H1 (cell line): ENCODE results near the gene MRPL20. TPM values are rescaled to one million over a fixed set of nuclear protein-coding genes. Genes with fewer than 3 reads are reported as not detected.

Experiments used
- CHD1 ChIP-seq: IDR thresholded peaks from 2 replicates; pipeline ENCODE4 v1.6.1; 2012; ENCODE audit warnings: low read depth, low read length, improper control_type of control experiment
- CHD7 ChIP-seq: fragments of 300-600 bp; sonication (generic); IDR thresholded peaks from 2 replicates; pipeline ENCODE4 v1.7.1; 2012; ENCODE audit warnings: low read length, moderate library complexity, mild to moderate bottlenecking, inconsistent platforms; ENCODE audit not compliant: insufficient replicate concordance
- EGR1 ChIP-seq: IDR thresholded peaks from 2 replicates; pipeline ENCODE4 v1.6.1; 2011; ENCODE audit warnings: low read depth, low read length, borderline replicate concordance
- HDAC6 ChIP-seq: IDR thresholded peaks from one replicate; pipeline ENCODE4 v1.7.1; 2012; ENCODE audit warnings: low read depth, mild to moderate bottlenecking, inconsistent platforms, low read length, moderate library complexity
- NANOG ChIP-seq: IDR thresholded peaks from 2 replicates; pipeline ENCODE4 v1.6.1; 2011; ENCODE audit warnings: low read length, low read depth, mild to moderate bottlenecking, inconsistent platforms; ENCODE audit not compliant: insufficient read depth, poor library complexity, severe bottlenecking
- RNF2 ChIP-seq: fragments of 200-900, 300-1000 bp; sonication (generic); IDR thresholded peaks from 2 replicates; pipeline ENCODE4 v1.7.1; 2016; ENCODE audit warnings: borderline replicate concordance, low read depth, mild to moderate bottlenecking, antibody characterized with exemption, low read length; ENCODE audit not compliant: poor library complexity, severe bottlenecking; ENCODE audit errors: missing control alignments
- SIN3A ChIP-seq, 2 experiments: IDR thresholded peaks in 1 of 2; conservative IDR thresholded peaks in 1 of 2; 2 replicates each; pipeline ENCODE4 v1.6.1; 2011 to 2012; ENCODE audit warnings: low read length in 2 of 2, improper control_type of control experiment in 1 of 2, low read depth in 1 of 2, mild to moderate bottlenecking in 1 of 2
- SP4 ChIP-seq: IDR thresholded peaks from 2 replicates; pipeline ENCODE4 v1.6.1; 2012; ENCODE audit warnings: low read length, inconsistent platforms
- YY1 ChIP-seq: IDR thresholded peaks from 2 replicates; pipeline ENCODE4 v1.6.1; 2011; ENCODE audit warnings: low read depth, mild to moderate bottlenecking, low read length
- polyA plus RNA-seq, 7 experiments: library from polyadenylated mRNA; depleted of rRNA in 3 of 7; stranded (reverse) in 5 of 7; unstranded in 2 of 7; fragments of >200 nt in 5 of 7; fragments of 200-250 nt in 2 of 7; gene quantifications; 1 replicate in 5 of 7; 2 replicates in 1 of 7; 4 replicates in 1 of 7; pipeline versions ENCODE4 v1.2.1 to v1.2.3, GENCODE V29; 2011 to 2013; ENCODE audit warnings: missing spikeins in 2 of 7, mixed read lengths in 2 of 7
- total RNA-seq: library from RNA; stranded (reverse); fragmentation: NEBNext Ultra II Directional; extraction: Animal tissue kit (Norgen Biotek cat#: 25700); gene quantifications from 2 replicates; pipeline ENCODE4 v1.2.1, GENCODE V29; 2021
- TF ChIP-seq, protein P1 (sequence below): IDR thresholded peaks from 2 replicates; pipeline ENCODE4 v1.6.1; 2012; ENCODE audit warnings: low read length, inconsistent platforms

MRPL20 gene
- total and polyA plus RNA-seq, 2 of the 8 experiments (the other 6 are each of a cell fraction or from before 2014, with no cell fraction given): 126 to 151 TPM

GRCh38 chr1:1391225-1391624, 15.9 kb downstream of the MRPL20 start (continued):
- no peak for TF ChIP-seq CHD7
- TF ChIP-seq SP4: no peak
- TF ChIP-seq YY1: no peak
- TF ChIP-seq RNF2: no peak
- TF ChIP-seq, protein P1, sequence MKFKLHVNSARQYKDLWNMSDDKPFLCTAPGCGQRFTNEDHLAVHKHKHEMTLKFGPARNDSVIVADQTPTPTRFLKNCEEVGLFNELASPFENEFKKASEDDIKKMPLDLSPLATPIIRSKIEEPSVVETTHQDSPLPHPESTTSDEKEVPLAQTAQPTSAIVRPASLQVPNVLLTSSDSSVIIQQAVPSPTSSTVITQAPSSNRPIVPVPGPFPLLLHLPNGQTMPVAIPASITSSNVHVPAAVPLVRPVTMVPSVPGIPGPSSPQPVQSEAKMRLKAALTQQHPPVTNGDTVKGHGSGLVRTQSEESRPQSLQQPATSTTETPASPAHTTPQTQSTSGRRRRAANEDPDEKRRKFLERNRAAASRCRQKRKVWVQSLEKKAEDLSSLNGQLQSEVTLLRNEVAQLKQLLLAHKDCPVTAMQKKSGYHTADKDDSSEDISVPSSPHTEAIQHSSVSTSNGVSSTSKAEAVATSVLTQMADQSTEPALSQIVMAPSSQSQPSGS: no peak
- TF ChIP-seq SIN3A (conservative IDR thresholded peaks at IDR 0.05 in 1 of 2, IDR thresholded peaks at IDR 0.05 in 1 of 2; ENCODE audit: low read depth in 1 of 2, low read length in 2 of 2): no peak
- TF ChIP-seq CHD1: no peak
- no peak for TF ChIP-seq EGR1
- no peak for TF ChIP-seq NANOG
- TF ChIP-seq HDAC6: no peak
